SH-SY5Y (cell line): ENCODE results near the gene MACROD2.

Experiments
- GATA2 ChIP-seq: IDR thresholded peaks from 2 replicates; pipeline ENCODE4 v1.6.1; 2011; ENCODE audit warnings: mild to moderate bottlenecking, low read depth, low read length
- GATA3 ChIP-seq: IDR thresholded peaks from 2 replicates; pipeline ENCODE4 v1.6.1; 2011; ENCODE audit warnings: low read depth, mild to moderate bottlenecking, low read length, moderate library complexity

- TF ChIP-seq GATA2 = no peak
- TF ChIP-seq GATA3 = no peak
These were observed 578.4 kb downstream of the MACROD2 start for GRCh38 chr20:14573676-14574075.
